SK-N-MC (cell line): Measurements from ENCODE around the gene SNAPC2.
A peak's percentile ranks its signal among the peaks of the same experiment; 100 is the strongest.

Source experiments
- DNase-seq: peaks from one replicate; pipeline ENCODE4 v3.0.0-alpha.2; 2011; ENCODE audit warnings: low read depth, low spot score
- H3K27ac ChIP-seq: fragments of 200-600 bp; sonication (generic); 2 replicates; pipeline ENCODE4 v1.5.1; 2016; ENCODE audit warnings: mixed run types
- H3K36me3 ChIP-seq: fragments of 200-600 bp; sonication (generic); 2 replicates; pipeline ENCODE4 v1.6.1; 2017; ENCODE audit warnings: antibody characterized with exemption, low read length, mixed read lengths; ENCODE audit not compliant: insufficient read depth
- H3K4me3 ChIP-seq: fragments of 200-600 bp; sonication (generic); 2 replicates; pipeline ENCODE4 v1.5.1; 2016
- H3K9ac ChIP-seq: fragments of 200-600 bp; sonication (generic); 2 replicates; pipeline ENCODE4 v1.8.0; 2017; ENCODE audit warnings: mixed run types, mixed read lengths; ENCODE audit not compliant: insufficient read length
- H3K9me3 ChIP-seq: fragments of 200-600 bp; sonication (generic); 2 replicates; pipeline ENCODE4 v1.6.1; 2017; ENCODE audit warnings: low read depth, mild to moderate bottlenecking, antibody characterized with exemption, low read length, moderate library complexity, mixed read lengths
- EZH2 ChIP-seq: fragments of 200-600 bp; sonication (generic); IDR thresholded peaks from one replicate; pipeline ENCODE4 v1.6.1; 2017; ENCODE audit warnings: antibody characterized with exemption
- FOXP2 ChIP-seq: optimal IDR thresholded peaks from 2 replicates; pipeline ENCODE3; 2011; ENCODE audit warnings: mild to moderate bottlenecking, moderate library complexity; ENCODE audit not compliant: insufficient read depth; ENCODE audit errors: extremely low read length, control extremely low read depth
- POLR2AphosphoS5 ChIP-seq: IDR thresholded peaks from 2 replicates; pipeline ENCODE4 v1.6.1; 2012; ENCODE audit warnings: mild to moderate bottlenecking, low read depth, low read length, borderline replicate concordance

Gene SNAPC2

DNA sequence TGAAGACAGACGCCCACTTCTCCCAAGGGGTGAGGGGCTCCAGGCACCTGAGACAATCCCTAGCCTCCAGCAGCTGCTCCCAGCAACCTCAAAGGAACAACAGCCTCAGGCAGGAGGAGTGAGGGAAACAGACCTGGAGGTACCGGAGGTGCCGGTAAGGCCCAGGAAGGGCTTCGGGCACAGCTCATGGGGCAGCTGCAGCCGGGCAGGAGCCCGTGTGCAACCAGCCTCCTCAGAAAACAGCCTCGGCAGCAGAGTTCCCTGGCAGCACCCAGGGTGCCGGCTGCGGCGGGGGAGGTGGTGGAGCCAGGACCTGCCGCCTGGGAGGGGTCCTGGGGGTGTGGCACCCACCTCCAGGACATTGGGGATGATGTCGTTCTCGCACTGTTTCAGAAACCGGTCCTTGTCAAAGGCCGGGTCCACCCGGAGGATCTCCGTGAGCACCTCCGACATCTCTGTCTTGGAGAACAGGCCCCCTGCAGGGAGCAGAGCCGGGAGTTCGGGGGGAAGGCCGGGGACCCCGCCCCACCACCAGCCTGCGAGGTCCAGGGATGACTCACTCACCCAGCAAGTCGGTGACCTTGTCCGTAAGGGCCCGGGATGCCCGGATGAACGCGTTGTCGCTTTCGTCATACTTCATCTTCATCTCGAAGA is 12.3 kb downstream of the SNAPC2 start:
- H3K36me3 ChIP-seq, result peaks cover 70% of the 10 kb centered on the region
- H3K4me3 ChIP-seq, result no peak overlapping the region
- no peaks in the 10 kb centered on the region for H3K9me3 ChIP-seq
- no peak overlapping the region for H3K9ac ChIP-seq
- TF ChIP-seq EZH2, result no peak
- no peak for TF ChIP-seq POLR2AphosphoS5
- no peak for TF ChIP-seq FOXP2
- no peak for DNase-seq
- no peak overlapping the region for H3K27ac ChIP-seq

DNA sequence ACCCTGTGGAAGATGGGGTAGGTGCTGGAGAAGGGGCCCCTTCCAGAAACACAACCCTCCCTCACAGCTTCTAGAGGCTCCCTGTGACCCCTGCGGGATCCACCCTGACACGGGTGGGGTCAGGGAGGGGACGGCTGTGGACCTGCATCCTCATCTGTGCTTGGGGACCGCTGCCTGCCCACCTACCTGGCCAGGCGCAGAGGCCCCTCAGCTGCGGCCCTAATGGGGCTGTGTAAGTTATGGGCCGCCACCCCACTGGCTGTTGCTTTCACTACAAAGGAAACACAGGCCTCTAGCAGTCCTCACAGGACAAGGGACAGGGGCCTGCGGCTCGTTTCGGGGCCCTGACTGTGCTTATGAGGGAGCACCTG is 12.8 kb downstream of the SNAPC2 start:
- Histone ChIP-seq H3K4me3 (no peak overlapping the region), H3K9me3 (no peaks in the 10 kb centered on the region), H3K27ac (no peak overlapping the region), H3K36me3 (peaks cover 75% of the 10 kb centered on the region), H3K9ac (no peak overlapping the region)
- TF ChIP-seq EZH2, result no peak
- no peak for DNase-seq

DNA sequence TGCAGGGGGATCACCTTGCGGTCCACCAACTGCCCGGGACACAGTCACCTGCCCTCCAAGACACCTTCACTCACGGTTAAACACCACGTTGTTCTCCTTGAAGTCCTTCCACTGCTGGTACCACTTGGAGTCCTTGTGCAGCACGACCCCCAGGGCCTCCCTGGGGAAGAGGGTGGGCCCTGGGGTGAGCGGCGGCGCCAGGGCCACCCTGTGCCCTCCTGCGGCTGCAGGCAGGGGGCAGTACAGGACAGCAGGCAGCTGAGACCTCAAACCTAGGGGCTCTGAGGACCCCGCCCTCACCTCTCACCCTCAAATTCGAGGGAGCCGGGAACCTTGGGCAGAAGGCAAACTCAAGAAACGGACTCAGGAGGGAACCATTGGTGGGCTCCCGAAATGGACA is 13.3 kb downstream of the SNAPC2 start:
- TF ChIP-seq POLR2AphosphoS5 (no peak), EZH2 (no peak), FOXP2 (no peak)
- H3K27ac ChIP-seq, result no peak overlapping the region
- no peak overlapping the region for H3K9ac ChIP-seq
- DNase-seq, result no peak
- no peak overlapping the region for H3K4me3 ChIP-seq
- no peaks in the 10 kb centered on the region for H3K9me3 ChIP-seq
- H3K36me3 ChIP-seq, result peaks cover 80% of the 10 kb centered on the region

DNA sequence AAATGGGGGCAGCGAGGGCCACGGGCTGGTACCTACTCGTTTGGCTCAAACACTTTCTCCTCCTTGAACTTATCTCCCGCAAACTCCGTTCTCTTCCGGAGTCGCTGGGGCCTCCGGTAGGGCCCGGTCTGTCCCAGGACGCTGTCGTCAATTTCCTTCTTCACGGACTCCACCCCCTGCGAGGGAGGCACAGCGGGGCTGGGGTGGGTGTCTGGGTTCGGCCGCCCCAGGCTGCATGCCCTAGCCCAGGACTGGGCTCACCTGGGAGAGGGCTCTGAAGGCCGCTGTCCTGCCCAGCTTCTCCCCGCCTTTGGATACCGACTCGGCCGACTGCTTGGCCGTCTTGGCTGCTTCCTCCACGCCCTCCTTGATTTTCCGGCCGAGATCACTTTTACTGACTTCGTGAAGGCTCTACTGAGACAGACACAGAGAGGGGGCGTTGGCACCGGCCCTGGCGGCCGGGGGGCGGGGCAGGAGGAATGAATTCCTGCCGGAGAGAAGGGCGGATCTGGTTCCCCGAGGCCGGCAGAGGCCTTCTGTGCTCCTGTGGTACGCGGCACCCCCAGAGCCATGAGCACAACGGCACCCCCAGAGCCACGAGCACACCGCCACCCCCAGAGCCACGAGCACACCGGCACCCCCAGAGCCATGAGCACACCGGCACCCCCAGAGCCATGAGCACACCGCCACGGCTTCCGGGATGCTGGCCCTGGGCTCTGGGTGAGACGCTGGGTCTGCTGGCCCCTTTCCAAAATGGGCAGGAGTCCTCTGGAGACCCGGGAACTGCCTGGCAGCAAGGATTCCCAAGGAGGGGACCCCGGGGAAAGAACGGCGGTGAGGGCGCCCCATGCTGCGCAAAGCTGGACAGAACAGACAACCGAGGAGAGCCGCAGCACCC is 13.9 kb downstream of the SNAPC2 start:
- no peaks in the 10 kb centered on the region for H3K9me3 ChIP-seq
- H3K27ac ChIP-seq, result no peak overlapping the region
- no peak overlapping the region for H3K9ac ChIP-seq
- H3K36me3 ChIP-seq, result peaks cover 85% of the 10 kb centered on the region
- DNase-seq, result no peak
- no peak for TF ChIP-seq POLR2AphosphoS5
- H3K4me3 ChIP-seq, result no peak overlapping the region

DNA sequence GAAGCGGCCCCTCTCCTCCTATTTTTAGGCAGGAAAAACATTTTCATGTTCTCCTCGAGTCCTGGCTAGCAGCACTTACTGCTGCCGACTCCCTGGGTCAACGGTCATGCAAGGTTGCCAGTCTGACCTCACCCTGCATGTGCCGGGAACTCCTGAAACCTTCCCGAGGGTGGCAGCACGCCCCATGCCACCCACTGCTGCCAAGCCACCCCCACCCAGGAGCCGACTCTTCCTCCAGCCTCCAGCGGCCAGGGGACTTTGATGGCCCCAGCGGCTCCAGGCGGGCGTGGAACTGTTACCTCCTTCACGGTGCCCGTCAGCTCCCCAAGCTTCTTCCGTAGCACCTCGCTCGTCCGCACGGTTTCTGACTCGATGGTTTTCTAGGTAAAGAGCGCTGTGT is 14.6 kb downstream of the SNAPC2 start:
- H3K9ac ChIP-seq, result no peak overlapping the region
- H3K4me3 ChIP-seq, result no peak overlapping the region
- no peak for TF ChIP-seq EZH2
- no peak for TF ChIP-seq POLR2AphosphoS5
- no peak for TF ChIP-seq FOXP2
- H3K36me3 ChIP-seq, result peaks cover 89% of the 10 kb centered on the region
- H3K9me3 ChIP-seq, result no peaks in the 10 kb centered on the region
- H3K27ac ChIP-seq, result no peak overlapping the region
- DNase-seq, result no peak

DNA sequence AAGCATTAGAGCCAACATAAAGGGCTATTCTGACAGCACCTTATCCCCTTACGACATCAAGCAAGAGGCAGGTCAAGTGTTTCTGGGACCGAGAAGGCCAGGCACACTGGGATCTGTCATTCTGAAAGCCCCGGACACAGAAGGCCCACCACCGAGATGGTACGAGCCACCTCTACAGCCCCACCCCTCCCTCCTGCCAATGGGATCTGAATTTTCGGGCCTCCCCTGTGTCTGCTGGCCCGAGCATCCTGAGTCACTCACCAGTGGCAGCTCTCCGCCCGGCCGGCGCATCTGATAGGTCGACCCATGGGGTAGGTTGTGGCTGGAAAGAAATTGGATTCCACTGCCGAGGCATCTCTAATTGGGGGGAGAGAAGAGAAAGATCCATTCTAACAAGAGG is 20.7 kb downstream of the SNAPC2 start:
- no peak for DNase-seq
- Histone ChIP-seq H3K36me3 (peaks cover 58% of the 10 kb centered on the region), H3K9me3 (no peaks in the 10 kb centered on the region), H3K4me3 (no peak overlapping the region), H3K9ac (no peak overlapping the region), H3K27ac (no peak overlapping the region)
- no peak for TF ChIP-seq EZH2

DNA sequence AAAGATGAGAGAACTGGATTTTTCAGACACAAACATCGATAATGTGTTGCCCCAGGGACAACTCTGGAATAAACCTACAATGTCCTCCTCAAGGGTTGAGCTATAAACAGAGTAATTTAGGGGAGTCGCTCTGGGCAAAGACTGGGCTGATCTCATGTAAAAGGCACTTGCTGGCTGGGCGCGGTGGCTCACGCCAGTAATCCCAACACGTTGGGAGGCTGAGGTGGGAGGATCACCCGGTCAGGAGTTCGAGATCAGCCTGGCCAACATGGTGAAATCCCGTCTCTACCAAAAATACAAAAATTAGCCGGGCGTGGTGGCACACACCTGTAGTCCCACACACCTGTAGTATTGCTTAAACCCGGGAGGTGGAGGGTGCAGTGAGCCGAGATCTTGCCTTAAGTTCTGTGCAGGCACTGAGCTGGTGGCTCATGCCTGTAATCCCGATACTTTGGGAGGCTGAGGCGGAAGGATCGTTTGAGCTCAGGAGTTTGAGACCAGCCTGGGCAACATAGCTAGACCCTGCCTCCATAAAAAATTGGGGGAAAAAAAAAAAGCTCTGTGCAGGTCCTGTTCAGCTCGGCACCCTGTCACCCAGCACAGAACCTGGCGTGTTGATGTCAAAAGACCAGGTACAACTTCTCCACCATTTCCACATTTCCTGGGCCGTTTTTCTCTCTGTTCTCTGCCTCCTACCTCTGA is 21.9 kb downstream of the SNAPC2 start:
- H3K36me3 ChIP-seq, result peaks cover 47% of the 10 kb centered on the region
- H3K4me3 ChIP-seq, result peak overlapping the region; percentile 86
- no peak overlapping the region for H3K27ac ChIP-seq
- no peak for DNase-seq
- TF ChIP-seq POLR2AphosphoS5, result no peak
- no peak for TF ChIP-seq FOXP2
- TF ChIP-seq EZH2, result no peak
- peak overlapping the region; percentile 98 for H3K9ac ChIP-seq
- no peaks in the 10 kb centered on the region for H3K9me3 ChIP-seq

DNA sequence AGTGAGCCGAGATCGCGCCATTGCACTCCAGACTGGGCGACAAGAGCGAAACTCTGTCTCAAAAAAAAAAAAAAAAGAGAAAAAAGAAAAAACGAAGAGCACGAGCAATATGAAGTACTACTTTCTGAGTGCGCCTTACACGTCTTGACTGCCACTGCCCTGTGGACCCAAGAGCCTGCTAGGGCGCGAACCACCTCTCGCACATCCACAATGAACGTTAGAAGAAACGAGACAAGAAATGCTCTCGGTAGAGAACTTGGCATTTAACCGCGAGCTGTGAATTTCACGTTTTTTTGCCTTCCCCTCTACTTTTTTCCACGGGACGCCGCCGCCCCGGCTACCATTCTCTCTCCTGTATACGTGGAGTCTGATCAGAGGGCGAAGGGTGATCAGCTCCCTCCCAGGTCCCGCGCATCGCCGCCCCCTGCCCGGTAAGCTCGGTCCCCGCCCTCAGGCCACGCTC is 22.9 kb downstream of the SNAPC2 start:
- Histone ChIP-seq H3K9ac (peak overlapping the region; percentile 98), H3K27ac (peak overlapping the region; percentile 91), H3K9me3 (no peaks in the 10 kb centered on the region), H3K36me3 (peaks cover 38% of the 10 kb centered on the region), H3K4me3 (peak overlapping the region; percentile 86)
- TF ChIP-seq POLR2AphosphoS5 (no peak), EZH2 (no peak), FOXP2 (no peak)
- no peak for DNase-seq
